GM21447 (cell line): Measurements from ENCODE around the gene SLC25A25.
"Not testable (repeated sequence)": the region's sequence is repeated elsewhere in the genome, so short reads cannot be mapped to it uniquely, and the experiment has no call there.

Experiments used
- ATAC-seq: cut with Tn5 transposase; IDR thresholded peaks from one replicate; pipeline ENCODE4 v1.9.1; 2021; ENCODE audit not compliant: unreplicated experiment

The SLC25A25 gene

DNA sequence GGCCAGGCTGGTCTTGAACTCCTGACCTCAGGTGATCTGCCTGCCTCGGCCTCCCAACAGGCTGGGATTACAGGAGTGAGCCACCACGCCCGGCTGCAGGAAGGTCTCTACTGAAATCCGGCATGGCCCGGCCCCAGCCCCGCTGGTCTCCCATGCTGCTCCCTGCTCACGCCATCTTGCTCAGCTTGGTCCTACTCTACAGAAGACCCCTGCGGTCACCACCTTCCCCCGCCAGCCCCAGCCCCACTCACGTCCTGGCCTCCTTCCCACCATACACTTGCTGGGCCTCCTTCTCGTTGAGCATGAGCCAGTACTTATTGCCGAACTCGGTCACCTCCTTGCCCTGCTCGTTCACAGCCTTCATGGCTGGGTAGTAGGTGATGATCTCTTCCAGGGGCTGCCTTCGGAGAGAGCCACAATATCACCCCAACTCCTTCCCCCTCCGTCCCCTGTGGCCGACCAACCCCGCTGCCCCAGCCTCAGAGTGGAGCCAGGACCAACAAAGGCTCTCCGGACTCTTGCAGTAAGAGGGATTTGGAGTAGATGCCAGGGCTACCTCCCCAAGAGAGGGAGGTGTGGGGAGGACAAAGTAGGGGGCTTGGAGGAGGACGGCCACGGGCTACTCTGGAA, 55.5 kb downstream of the SLC25A25 start:
- ATAC-seq = no peak

GRCh38 chr9:128124451-128124850, 56.4 kb downstream of the SLC25A25 start:
- ATAC-seq = no peak

DNA sequence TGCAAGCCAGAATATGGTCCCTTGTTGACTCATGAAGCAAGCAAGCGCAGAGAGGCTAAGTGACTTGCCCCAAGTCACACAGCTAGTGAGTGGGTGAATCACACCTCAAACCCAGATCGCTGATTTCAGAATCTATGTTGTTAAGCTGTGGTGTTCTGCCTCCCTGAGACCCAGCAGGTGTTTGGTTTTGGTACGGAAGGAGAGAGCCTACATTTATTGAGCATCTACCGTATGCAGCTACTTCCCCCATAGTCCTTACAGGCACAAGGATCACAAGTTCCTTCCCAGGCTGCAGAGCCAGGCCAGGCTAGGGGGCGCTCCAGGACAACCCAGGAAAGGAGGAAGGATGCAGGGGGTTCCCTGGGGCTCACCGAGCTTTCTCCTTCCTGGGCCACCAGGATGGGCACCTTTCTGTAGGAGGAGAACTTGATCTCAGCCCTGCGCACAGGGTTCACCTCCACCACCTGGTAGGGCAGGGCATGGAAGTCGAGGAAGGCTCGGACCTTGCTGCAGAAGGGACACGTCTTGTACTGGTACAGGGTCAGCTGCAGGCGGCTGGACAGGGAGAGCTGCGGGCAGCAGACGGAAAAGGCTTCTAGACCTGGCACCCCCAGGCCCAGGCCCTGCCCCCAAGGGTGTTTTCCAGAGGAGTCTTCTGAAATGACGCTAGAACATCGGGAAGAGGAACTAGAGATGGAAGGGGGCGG, 57.0 kb downstream of the SLC25A25 start:
- ATAC-seq = no peak

DNA sequence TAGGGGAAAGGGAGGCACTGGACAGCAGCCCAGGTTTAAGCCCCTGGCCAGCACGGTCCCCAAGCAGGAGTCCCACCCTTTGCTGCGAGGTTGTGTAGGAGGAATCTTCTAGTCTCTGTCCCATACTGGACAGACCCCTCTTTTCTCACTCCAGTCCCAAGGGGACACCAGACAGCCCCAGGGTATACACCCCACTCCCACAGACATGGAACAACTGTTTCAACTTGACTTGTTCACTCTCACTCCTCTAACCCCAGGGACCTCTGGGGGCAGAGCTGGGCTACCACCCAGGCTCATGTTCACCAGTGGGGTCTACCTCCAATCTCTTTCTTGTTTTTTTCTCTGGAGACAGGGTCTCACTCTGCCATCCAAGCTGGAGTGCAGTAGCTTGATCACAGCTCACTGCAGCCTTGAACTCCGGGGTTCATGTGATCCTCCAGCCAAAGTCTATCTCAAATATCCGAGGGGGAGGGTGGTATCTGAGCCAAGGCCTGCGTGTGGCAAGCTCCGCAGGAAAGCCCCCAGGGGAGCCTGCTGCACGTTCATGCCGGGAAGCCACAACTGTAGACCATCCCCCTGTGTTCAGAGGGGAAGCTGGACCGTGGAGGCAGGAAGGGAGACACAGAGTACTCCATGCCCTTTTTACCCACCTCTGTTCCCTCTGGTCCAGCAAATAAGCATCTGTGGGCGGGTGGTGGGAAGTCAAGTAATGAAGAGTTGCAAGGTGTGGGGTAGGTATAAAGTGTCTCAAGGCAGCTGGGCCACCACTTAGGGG, 57.7 kb downstream of the SLC25A25 start:
- ATAC-seq = no peak

DNA sequence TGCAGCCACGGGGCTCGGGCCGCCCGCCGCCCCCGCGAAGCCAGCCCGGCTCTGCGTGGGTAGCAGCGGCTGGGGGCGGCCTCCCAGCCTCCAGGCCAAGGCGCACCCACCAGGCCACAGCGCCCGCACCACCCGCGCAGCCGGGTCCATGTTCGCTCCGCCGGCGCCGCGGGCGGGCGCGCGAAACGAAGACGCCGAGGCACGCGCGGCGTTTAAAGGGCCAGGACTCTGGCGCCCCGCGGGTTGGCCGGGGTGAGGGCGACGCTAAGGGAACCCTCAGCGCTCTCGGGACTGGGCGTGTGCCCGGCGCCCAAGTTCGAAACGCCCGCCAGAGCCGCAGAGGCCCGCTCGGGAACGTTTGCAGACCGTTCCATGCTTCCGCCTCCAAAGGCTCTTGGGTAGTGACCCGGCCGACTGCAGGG, 59.5 kb downstream of the SLC25A25 start, which contains the start of gene PTGES2:
TSS of gene PTGES2 (minus strand) at position 162 of the 422 bp plus-strand sequence. CDS start at position 150, 12 bp downstream.
- ATAC-seq = peak; percentile 53

- peak; percentile 58 for ATAC-seq
These were observed 60.2 kb downstream of the SLC25A25 start for GRCh38 chr9:128127990-128128835.

- ATAC-seq = no peak
These were observed 61.0 kb downstream of the SLC25A25 start for GRCh38 chr9:128128836-128129590.

GRCh38 chr9:128129976-128130590, 62.1 kb downstream of the SLC25A25 start:
- not testable (repeated sequence) for ATAC-seq

DNA sequence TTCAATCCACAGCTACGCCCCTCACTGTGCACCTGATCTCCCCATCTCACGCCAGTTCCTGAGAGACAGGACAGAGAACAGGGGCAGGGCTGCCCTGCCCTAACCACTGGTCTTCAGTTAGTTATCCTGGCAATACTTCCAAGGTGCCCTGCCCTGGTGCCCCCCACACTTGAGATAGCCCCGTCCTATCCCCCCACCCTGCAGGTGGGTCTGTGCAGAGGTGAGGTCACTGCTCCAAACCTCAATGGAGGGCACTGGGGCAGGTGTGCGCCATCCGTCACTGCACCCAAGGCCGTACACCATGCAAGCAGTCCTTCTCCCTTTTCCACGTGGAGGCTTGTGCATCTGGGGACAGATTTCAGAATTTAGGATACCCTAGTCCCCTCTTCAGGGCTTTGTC, 62.6 kb downstream of the SLC25A25 start:
- not testable (repeated sequence) for ATAC-seq

DNA sequence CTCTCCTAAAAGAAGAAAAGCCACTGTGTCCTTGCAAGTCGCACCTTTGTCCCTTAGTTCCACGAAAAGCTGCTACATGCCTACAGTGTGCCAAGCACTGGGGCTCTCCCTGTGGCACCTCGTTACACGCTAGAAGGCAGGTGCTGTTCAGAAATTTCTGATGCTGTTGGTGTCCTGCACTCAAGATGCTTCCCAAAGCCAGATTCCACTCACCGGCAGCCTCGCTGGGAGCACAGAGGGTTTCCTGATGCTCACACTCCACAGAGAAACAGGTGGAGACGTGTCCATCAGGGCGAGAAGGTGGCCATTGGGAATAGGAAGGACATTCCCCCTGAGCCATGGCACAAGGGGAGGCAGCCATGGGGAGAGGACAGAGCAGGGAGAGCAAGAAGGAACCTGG, 63.3 kb downstream of the SLC25A25 start:
- ATAC-seq = not testable (repeated sequence)

- ATAC-seq = not testable (repeated sequence)
These were observed 64.1 kb downstream of the SLC25A25 start for GRCh38 chr9:128132139-128132538.

DNA sequence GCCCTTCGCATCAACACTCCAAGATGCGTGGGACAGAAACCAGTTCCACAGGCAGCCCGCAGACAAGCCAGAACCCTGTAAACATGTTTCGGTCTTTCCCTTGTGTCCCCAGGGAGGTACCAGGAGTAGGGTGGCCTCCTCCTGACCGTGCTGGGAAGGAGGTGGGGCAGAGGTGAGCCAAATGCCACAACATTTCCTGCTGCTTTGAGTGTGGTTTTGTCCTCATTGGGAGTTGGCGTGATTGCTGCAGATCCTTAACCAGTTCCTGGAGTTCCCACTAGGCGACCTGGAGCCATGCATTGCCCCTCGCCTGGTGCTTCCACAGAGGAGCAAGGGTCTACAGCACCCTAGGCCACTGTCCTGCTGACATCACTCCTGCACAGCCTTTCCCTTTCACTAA, 67.5 kb downstream of the SLC25A25 start:
- ATAC-seq = not testable (repeated sequence)

GRCh38 chr9:128136816-128137793, 69.1 kb downstream of the SLC25A25 start:
- no peak for ATAC-seq

- ATAC-seq = no peak
These were observed 70.0 kb downstream of the SLC25A25 start for GRCh38 chr9:128138001-128138400.

- no peak for ATAC-seq
These were observed 71.6 kb downstream of the SLC25A25 start for GRCh38 chr9:128139621-128140020.

DNA sequence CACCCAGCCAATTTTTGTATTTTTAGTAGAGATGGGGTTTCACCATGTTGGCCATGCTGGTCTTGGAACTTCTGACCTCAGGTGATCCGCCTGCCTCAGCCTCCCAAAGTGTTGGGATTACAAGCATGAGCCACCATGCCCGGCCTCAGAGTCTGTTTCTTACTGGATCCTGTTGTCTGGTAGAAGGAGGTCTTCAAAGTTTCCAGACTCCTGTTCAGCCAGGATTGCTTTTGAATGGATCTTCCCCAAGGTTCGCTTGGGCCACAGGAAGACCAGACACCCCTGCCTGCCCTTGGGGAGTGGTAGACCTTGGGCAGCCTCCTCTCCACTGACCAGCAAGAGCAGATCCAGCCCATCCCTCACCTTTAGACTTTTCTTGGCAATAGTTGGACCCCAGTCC, 73.6 kb downstream of the SLC25A25 start:
- ATAC-seq = no peak

DNA sequence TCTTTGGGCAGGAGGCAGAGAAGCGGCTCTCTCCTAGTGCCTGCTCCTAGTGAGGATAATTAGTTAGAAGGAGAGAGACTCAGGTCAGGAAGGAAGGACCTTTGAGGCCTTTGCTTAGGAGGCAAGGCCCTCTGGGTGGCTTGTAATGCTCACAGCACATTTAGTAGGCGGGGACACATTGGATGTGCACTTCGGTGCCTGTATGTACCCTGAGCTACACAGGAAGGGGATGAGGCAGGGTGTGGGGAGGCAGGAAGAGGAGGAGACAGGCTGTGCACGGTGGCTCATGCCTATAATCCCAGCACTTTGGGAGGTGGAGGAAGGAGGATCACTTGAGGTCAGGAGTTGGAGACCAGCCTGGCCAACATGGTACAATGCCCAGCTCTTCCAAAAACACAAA, 74.0 kb downstream of the SLC25A25 start:
- no peak for ATAC-seq

GRCh38 chr9:128142596-128142995, 74.6 kb downstream of the SLC25A25 start:
- no peak for ATAC-seq
